Activated CD4-positive, alpha-beta T cell treated with anti-CD3 and anti-CD28 coated beads, Interleukin-2, amount 10 ng/mL, durations not matched to agents 24 days and 14 days (primary cell): ENCODE data around the gene CAPN15. TPM values are rescaled to one million over a fixed set of nuclear protein-coding genes. Genes with fewer than 3 reads are reported as not detected.

Experiments
- DNase-seq: peaks from one replicate; pipeline ENCODE4 v3.0.0; 2022
- H3K27ac Mint-ChIP-seq: one replicate; pipeline ENCODE4 v1.8.0; 2022; ENCODE audit warnings: mild to moderate bottlenecking, mixed read lengths
- H3K27me3 Mint-ChIP-seq: one replicate; pipeline ENCODE4 v1.8.0; 2022; ENCODE audit warnings: mixed read lengths
- H3K36me3 Mint-ChIP-seq: one replicate; pipeline ENCODE4 v1.8.0; 2022; ENCODE audit warnings: low read depth, mild to moderate bottlenecking, mixed read lengths
- H3K4me1 Mint-ChIP-seq: one replicate; pipeline ENCODE4 v1.8.0; 2021; ENCODE audit warnings: mixed read lengths
- H3K4me3 Mint-ChIP-seq: one replicate; pipeline ENCODE4 v1.8.0; 2022; ENCODE audit warnings: mild to moderate bottlenecking, moderate library complexity, mixed read lengths
- H3K9me3 Mint-ChIP-seq: one replicate; pipeline ENCODE4 v1.8.0; 2021; ENCODE audit warnings: mixed read lengths
- intact Hi-C: fragments of 100-400 bp; cut with micrococcal nuclease; formaldehyde crosslinking; loops from one replicate; pipeline ENCODE4 v1.15.1; 2023
- total RNA-seq: library from RNA; stranded (reverse); gene quantifications from 2 replicates; pipeline ENCODE4 v1.2.3, GENCODE V29; 2022

CAPN15 gene
- total RNA-seq, 1 donor from 2014 or later: 121 TPM

- no peaks in the 10 kb centered on the region for H3K9me3 Mint-ChIP-seq
- H3K27me3 Mint-ChIP-seq: no peaks in the 10 kb centered on the region
- DNase-seq: peak; percentile 88
- H3K4me3 Mint-ChIP-seq: peak overlapping the region; percentile 90
- intact Hi-C loops: loop anchor here (2.0 kb wide), 2 partner anchors 41 to 101 kb away; partner anchors contain the start of genes NHLRC4 and RAB11FIP3
- peaks cover 12% of the 10 kb centered on the region for H3K36me3 Mint-ChIP-seq
- H3K27ac Mint-ChIP-seq: peak overlapping the region; percentile 92
- peaks cover 18% of the 10 kb centered on the region for H3K4me1 Mint-ChIP-seq
Measured at GRCh38 chr16:525520-526180, 1.9 kb upstream of the CAPN15 start.

GRCh38 chr16:526181-527014 is 1.1 kb upstream of the CAPN15 start:
- peaks cover 12% of the 10 kb centered on the region for H3K36me3 Mint-ChIP-seq
- no peaks in the 10 kb centered on the region for H3K9me3 Mint-ChIP-seq
- H3K27me3 Mint-ChIP-seq: no peaks in the 10 kb centered on the region
- intact Hi-C loops: loop anchor here (1.0 to 2.0 kb wide), 3 partner anchors 40 to 110 kb away; partner anchors contain the start of genes METTL26 and NHLRC4
- H3K4me3 Mint-ChIP-seq: peak overlapping the region; percentile 90
- peak overlapping the region; percentile 92 for H3K27ac Mint-ChIP-seq
- peaks cover 18% of the 10 kb centered on the region for H3K4me1 Mint-ChIP-seq
- peak; percentile 68 for DNase-seq

GRCh38 chr16:528111-529011 is 849 bp downstream of the CAPN15 start:
- H3K36me3 Mint-ChIP-seq: peaks cover 11% of the 10 kb centered on the region
- no peaks in the 10 kb centered on the region for H3K27me3 Mint-ChIP-seq
- H3K4me3 Mint-ChIP-seq: peak overlapping the region; percentile 94
- no peaks in the 10 kb centered on the region for H3K9me3 Mint-ChIP-seq
- intact Hi-C loops: no loop called here
- DNase-seq: peak; percentile 79
- H3K27ac Mint-ChIP-seq: peak overlapping the region; percentile 95
- H3K4me1 Mint-ChIP-seq: peaks cover 18% of the 10 kb centered on the region

GRCh38 chr16:529012-529575 is 1.6 kb downstream of the CAPN15 start:
- Mint-ChIP-seq H3K9me3 (no peaks in the 10 kb centered on the region), H3K4me3 (peak overlapping the region; percentile 94), H3K27me3 (no peaks in the 10 kb centered on the region), H3K36me3 (peaks cover 9% of the 10 kb centered on the region), H3K4me1 (peaks cover 18% of the 10 kb centered on the region), H3K27ac (peak overlapping the region; percentile 95)
- intact Hi-C loops: no loop called here
- DNase-seq: peak; percentile 79

GRCh38 chr16:530111-530817 is 2.8 kb downstream of the CAPN15 start:
- H3K27ac Mint-ChIP-seq: peak overlapping the region; percentile 66
- intact Hi-C loops: no loop called here
- H3K9me3 Mint-ChIP-seq: no peaks in the 10 kb centered on the region
- peaks cover 9% of the 10 kb centered on the region for H3K36me3 Mint-ChIP-seq
- peaks cover 18% of the 10 kb centered on the region for H3K4me1 Mint-ChIP-seq
- peak overlapping the region; percentile 94 for H3K4me3 Mint-ChIP-seq
- H3K27me3 Mint-ChIP-seq: no peaks in the 10 kb centered on the region
- DNase-seq: no peak

GRCh38 chr16:531494-532125 is 4.1 kb downstream of the CAPN15 start:
- H3K36me3 Mint-ChIP-seq: peaks cover 7% of the 10 kb centered on the region
- no peaks in the 10 kb centered on the region for H3K27me3 Mint-ChIP-seq
- no peak overlapping the region for H3K27ac Mint-ChIP-seq
- H3K9me3 Mint-ChIP-seq: no peaks in the 10 kb centered on the region
- H3K4me3 Mint-ChIP-seq: no peak overlapping the region
- peaks cover 10% of the 10 kb centered on the region for H3K4me1 Mint-ChIP-seq
- intact Hi-C loops: no loop called here
- no peak for DNase-seq

- intact Hi-C loops: no loop called here
- no peaks in the 10 kb centered on the region for H3K9me3 Mint-ChIP-seq
- H3K27me3 Mint-ChIP-seq: no peaks in the 10 kb centered on the region
- H3K4me3 Mint-ChIP-seq: no peak overlapping the region
- no peak overlapping the region for H3K27ac Mint-ChIP-seq
- H3K4me1 Mint-ChIP-seq: peaks cover 8% of the 10 kb centered on the region
- H3K36me3 Mint-ChIP-seq: peaks cover 8% of the 10 kb centered on the region
- DNase-seq: no peak
Measured at GRCh38 chr16:533391-534123, 6.0 kb downstream of the CAPN15 start.

GRCh38 chr16:534135-534534 is 6.6 kb downstream of the CAPN15 start:
- H3K36me3 Mint-ChIP-seq: peaks cover 10% of the 10 kb centered on the region
- DNase-seq: no peak
- H3K4me3 Mint-ChIP-seq: no peak overlapping the region
- intact Hi-C loops: no loop called here
- no peak overlapping the region for H3K27ac Mint-ChIP-seq
- no peaks in the 10 kb centered on the region for H3K27me3 Mint-ChIP-seq
- H3K4me1 Mint-ChIP-seq: peaks cover 5% of the 10 kb centered on the region
- H3K9me3 Mint-ChIP-seq: no peaks in the 10 kb centered on the region

DNA sequence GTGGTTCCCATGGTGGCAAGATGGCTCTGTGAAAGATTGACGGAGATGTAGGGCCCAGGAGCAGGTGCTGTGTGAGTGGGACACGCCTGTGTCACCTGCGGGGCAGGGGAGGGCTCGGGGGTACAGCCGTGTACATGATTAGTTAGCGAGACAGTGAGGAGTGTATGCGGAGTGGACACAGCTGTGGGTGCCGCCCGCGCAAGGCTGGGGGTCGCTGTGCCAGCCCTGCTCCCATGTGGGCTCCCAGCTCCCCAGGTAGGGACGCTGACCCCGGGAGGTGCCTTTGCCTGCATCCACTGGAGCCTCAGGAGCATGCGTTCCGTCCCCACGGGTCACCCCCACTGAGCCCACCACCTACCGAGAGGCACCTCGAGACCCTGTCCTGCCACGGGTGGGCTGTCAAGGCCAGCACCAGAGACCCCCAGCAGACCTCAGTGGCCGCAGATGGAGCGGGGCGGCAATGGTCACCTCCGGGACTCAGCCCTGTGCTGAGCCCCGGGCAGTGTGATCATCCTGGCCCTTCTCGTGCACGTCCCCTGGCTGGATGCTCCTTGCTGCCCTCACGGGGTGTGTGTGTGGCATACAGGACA is 7.4 kb downstream of the CAPN15 start:
- H3K36me3 Mint-ChIP-seq: peaks cover 10% of the 10 kb centered on the region
- H3K27ac Mint-ChIP-seq: no peak overlapping the region
- no peak for DNase-seq
- H3K4me1 Mint-ChIP-seq: peaks cover 4% of the 10 kb centered on the region
- intact Hi-C loops: no loop called here
- H3K4me3 Mint-ChIP-seq: no peak overlapping the region
- no peaks in the 10 kb centered on the region for H3K9me3 Mint-ChIP-seq
- no peaks in the 10 kb centered on the region for H3K27me3 Mint-ChIP-seq

DNA sequence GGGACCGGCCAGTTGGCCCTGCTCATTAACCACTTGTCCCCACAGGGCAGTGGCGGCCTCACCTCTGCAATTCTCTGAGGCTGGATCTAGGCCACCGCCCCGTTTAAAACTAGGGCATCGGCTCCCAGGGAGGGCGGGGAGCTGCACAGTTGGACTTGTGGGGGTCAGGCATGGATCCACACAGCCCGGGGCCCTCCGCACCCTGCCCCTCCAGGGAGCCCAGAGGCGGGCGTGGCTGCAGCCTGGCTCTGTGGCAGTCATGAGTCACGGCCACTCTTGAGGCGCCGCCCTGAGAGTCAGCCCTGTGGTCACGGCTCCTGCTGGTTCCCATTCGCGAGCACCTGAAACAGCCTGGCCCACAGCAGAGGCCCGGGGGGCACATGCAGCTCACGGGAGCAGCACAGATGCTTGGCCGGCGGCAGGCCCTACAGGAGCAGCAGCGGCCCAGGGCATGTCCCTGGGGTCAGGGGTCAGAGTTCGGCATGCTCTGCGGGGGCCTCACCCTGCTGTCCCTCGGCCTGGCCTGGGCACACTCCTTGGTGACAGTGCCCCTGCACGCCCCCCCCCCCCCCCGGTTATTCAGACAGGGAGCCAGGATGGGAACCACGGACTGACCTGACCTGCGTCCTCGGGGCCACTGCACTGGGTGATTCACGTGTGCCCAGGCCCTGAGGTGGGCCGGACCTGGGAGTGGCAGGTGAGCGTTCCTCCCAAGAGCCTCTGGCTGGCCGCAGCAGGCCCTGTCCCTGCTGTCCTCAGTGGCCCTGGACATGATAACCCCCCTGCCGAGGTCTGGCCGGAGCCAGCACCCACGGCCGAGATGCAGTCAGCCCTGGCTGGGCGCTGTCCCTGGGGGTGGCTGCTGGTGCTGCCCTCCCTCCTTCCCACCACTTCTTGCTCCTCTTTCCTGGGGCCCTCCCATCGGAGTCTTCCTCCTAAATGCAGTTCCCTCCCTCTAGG is 8.2 kb downstream of the CAPN15 start:
- H3K36me3 Mint-ChIP-seq: peaks cover 9% of the 10 kb centered on the region
- no peaks in the 10 kb centered on the region for H3K9me3 Mint-ChIP-seq
- intact Hi-C loops: no loop called here
- H3K27me3 Mint-ChIP-seq: no peaks in the 10 kb centered on the region
- no peak overlapping the region for H3K27ac Mint-ChIP-seq
- DNase-seq: no peak
- no peak overlapping the region for H3K4me3 Mint-ChIP-seq
- H3K4me1 Mint-ChIP-seq: peaks cover 2% of the 10 kb centered on the region

DNA sequence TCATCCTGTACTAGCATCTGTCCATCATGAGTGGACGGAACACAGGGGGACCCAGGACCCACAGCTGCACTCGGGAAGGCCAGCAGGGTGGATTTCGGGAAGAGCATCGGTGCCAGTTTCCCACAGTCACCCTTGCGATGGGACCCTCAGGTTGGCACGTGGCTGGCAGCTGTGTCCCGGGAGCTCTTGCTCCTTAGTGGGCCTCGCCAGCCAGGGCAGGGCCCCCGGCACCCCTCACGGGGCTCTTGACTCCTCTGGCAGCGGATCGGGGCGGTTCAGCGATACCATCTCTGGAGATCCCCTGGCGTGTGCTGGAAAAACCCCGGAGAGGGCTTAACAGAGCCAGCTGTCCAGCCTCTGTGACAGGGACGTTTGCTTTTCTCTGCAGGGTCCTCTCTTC is 9.2 kb downstream of the CAPN15 start:
- H3K36me3 Mint-ChIP-seq: peaks cover 9% of the 10 kb centered on the region
- no peak for DNase-seq
- H3K4me3 Mint-ChIP-seq: no peak overlapping the region
- no peaks in the 10 kb centered on the region for H3K27me3 Mint-ChIP-seq
- H3K27ac Mint-ChIP-seq: no peak overlapping the region
- intact Hi-C loops: no loop called here
- H3K9me3 Mint-ChIP-seq: no peaks in the 10 kb centered on the region
- peaks cover 2% of the 10 kb centered on the region for H3K4me1 Mint-ChIP-seq
